ENCODE results near the gene FEM1C. TPM values are rescaled to one million over a fixed set of nuclear protein-coding genes. Genes with fewer than 3 reads are reported as not detected.

The FEM1C gene
- polyA plus RNA-seq (ENCODE audit: insufficient read length in 10 of 10) = 10 to 100 TPM; 21.4 to 34.2 (median 25.9) TPM
- long read RNA-seq, donor 1, full-length matches to known transcripts = 4 of 4 reads
- long read RNA-seq, donor 1, partial matches to known transcripts = 0 of 4 reads
- long read RNA-seq, donor 1, other reads (novel, unspliced or antisense) = 0 of 4 reads
- long read RNA-seq, donor 2, full-length matches to known transcripts = 3 of 3 reads
- long read RNA-seq, donor 2, partial matches to known transcripts = 0 of 3 reads
- long read RNA-seq, donor 2, other reads (novel, unspliced or antisense) = 0 of 3 reads
- long read RNA-seq, donor 3 = 0 reads
- long read RNA-seq, donor 4, full-length matches to known transcripts = 3 of 3 reads
- long read RNA-seq, donor 4, partial matches to known transcripts = 0 of 3 reads
- long read RNA-seq, donor 4, other reads (novel, unspliced or antisense) = 0 of 3 reads
- long read RNA-seq, donor 5, full-length matches to known transcripts = 6 of 6 reads
- long read RNA-seq, donor 5, partial matches to known transcripts = 0 of 6 reads
- long read RNA-seq, donor 5, other reads (novel, unspliced or antisense) = 0 of 6 reads
- long read RNA-seq, donor 6, full-length matches to known transcripts = 6 of 6 reads
- long read RNA-seq, donor 6, partial matches to known transcripts = 0 of 6 reads
- long read RNA-seq, donor 6, other reads (novel, unspliced or antisense) = 0 of 6 reads
- long read RNA-seq, donor 7, full-length matches to known transcripts = 5 of 5 reads
- long read RNA-seq, donor 7, partial matches to known transcripts = 0 of 5 reads
- long read RNA-seq, donor 7, other reads (novel, unspliced or antisense) = 0 of 5 reads
- long read RNA-seq, donor 8 = 0 reads
- long read RNA-seq, donor 9, full-length matches to known transcripts = 1 of 1 reads
- long read RNA-seq, donor 9, partial matches to known transcripts = 0 of 1 reads
- long read RNA-seq, donor 9, other reads (novel, unspliced or antisense) = 0 of 1 reads

GRCh38 chr5:115544436-115545350, at the start of gene FEM1C:
TSS of gene FEM1C (minus strand) at chr5:115544775. CDS start at chr5:115543493, 1,282 bp downstream.
- peak; percentile 96 to 99 (median 98) for DNase-seq

- no peak for DNase-seq
Measured at GRCh38 chr5:115589043-115589442, 44.5 kb upstream of the FEM1C start.

- no peak for DNase-seq
Measured at GRCh38 chr5:115588640-115589039, 44.1 kb upstream of the FEM1C start.

GRCh38 chr5:115586525-115587146, 42.1 kb upstream of the FEM1C start:
- DNase-seq = peak in 1 of 3 donors; percentile 46

GRCh38 chr5:115585265-115585664, 40.7 kb upstream of the FEM1C start:
- DNase-seq = no peak

- DNase-seq = no peak
Measured at GRCh38 chr5:115584501-115584900, 39.9 kb upstream of the FEM1C start.

GRCh38 chr5:115583474-115583873, 38.9 kb upstream of the FEM1C start:
- DNase-seq = peak in 1 of 3 donors; percentile 68

GRCh38 chr5:115580941-115581340, 36.4 kb upstream of the FEM1C start:
- DNase-seq = no peak

GRCh38 chr5:115579747-115580173, 35.2 kb upstream of the FEM1C start:
- DNase-seq = no peak

GRCh38 chr5:115579216-115579615, 34.6 kb upstream of the FEM1C start:
- DNase-seq = no peak

- DNase-seq = no peak
Measured at GRCh38 chr5:115578657-115579056, 34.1 kb upstream of the FEM1C start.

GRCh38 chr5:115577741-115578140, 33.2 kb upstream of the FEM1C start:
- DNase-seq = no peak

- DNase-seq = no peak
Measured at GRCh38 chr5:115577329-115577728, 32.8 kb upstream of the FEM1C start.

GRCh38 chr5:115575167-115576070, 30.8 kb upstream of the FEM1C start:
- DNase-seq = peak in 1 of 3 donors; percentile 46

GRCh38 chr5:115573133-115573532, 28.6 kb upstream of the FEM1C start:
- DNase-seq = no peak

- DNase-seq = peak in 1 of 3 donors; percentile 8
Measured at GRCh38 chr5:115571441-115571878, 26.9 kb upstream of the FEM1C start.

- no peak for DNase-seq
Measured at GRCh38 chr5:115568668-115569067, 24.1 kb upstream of the FEM1C start.

- no peak for DNase-seq
Measured at GRCh38 chr5:115565233-115565632, 20.7 kb upstream of the FEM1C start.

GRCh38 chr5:115561176-115561575, 16.6 kb upstream of the FEM1C start:
- no peak for DNase-seq

- DNase-seq = peak in 1 of 3 donors; percentile 51
Measured at GRCh38 chr5:115559524-115559923, 14.9 kb upstream of the FEM1C start.
